ENCODE measurements around the gene NTHL1.

GRCh38 chr16:2044541-2044940, 3.1 kb downstream of the NTHL1 start:
- TF ChIP-seq CTCF (IDR thresholded peaks at IDR 0.05) = no peak
- TF ChIP-seq POLR2AphosphoS5 (IDR thresholded peaks at IDR 0.05) = no peak
- no peak for TF ChIP-seq POLR2A (IDR thresholded peaks at IDR 0.05)
- no peak for TF ChIP-seq EP300 (IDR thresholded peaks at IDR 0.05)
